ENCODE measurements around the gene NCL.
"Not testable (repeated sequence)": the region's sequence is repeated elsewhere in the genome, so short reads cannot be mapped to it uniquely, and the experiment has no call there.

The NCL gene

DNA sequence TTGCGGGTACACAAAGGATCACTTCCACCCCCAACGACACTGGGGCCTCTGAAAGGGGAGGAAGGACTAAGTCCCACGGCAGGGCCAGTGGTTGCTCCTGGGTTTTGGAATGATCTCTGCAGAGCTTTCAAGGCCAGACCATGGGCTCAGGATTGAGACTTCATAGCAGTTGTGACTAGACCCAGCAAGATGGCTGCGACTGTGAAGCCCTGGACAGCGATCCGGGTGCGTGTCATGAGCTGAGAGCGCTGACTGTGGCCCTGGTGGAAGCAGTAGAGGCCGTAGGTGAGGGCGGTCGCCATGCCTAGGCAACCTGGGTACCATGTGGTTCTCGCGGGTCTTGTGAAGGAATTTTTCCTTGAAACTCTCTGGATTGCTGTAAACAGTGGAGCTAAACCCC is 27.3 kb downstream of the NCL start:
- Histone ChIP-seq H3K36me3 (ENCODE audit: insufficient read depth, low read length) (no peaks in the 10 kb centered on the region), H3K4me1 (ENCODE audit: insufficient read depth, low read length, poor library complexity, severe bottlenecking) (no peaks in the 10 kb centered on the region), H4K20me1 (ENCODE audit: insufficient read depth, low read length, poor library complexity, severe bottlenecking) (no peaks in the 10 kb centered on the region), H3K9me2 (replicated peaks; ENCODE audit: low read depth, low read length) (no peaks in the 10 kb centered on the region), H3K27me3 (ENCODE audit: insufficient read depth, low read length, poor library complexity, severe bottlenecking) (no peaks in the 10 kb centered on the region), H3K4me2 (ENCODE audit: low read depth, low read length, poor library complexity, severe bottlenecking) (no peak overlapping the region), H3K9me3 (ENCODE audit: insufficient read depth, low read depth, low read length) (no peaks in the 10 kb centered on the region), H2AFZ (ENCODE audit: low read length) (no peak overlapping the region), H3K4me3 (ENCODE audit: low read length, poor library complexity, severe bottlenecking) (no peak overlapping the region), H3K9ac (ENCODE audit: low read depth, low read length, poor library complexity, severe bottlenecking) (no peak overlapping the region), H3K79me2 (ENCODE audit: insufficient read depth, low read length) (no peaks in the 10 kb centered on the region), H3F3A (ENCODE audit: low read depth) (no peaks in the 10 kb centered on the region)
- TF ChIP-seq, protein P1, sequence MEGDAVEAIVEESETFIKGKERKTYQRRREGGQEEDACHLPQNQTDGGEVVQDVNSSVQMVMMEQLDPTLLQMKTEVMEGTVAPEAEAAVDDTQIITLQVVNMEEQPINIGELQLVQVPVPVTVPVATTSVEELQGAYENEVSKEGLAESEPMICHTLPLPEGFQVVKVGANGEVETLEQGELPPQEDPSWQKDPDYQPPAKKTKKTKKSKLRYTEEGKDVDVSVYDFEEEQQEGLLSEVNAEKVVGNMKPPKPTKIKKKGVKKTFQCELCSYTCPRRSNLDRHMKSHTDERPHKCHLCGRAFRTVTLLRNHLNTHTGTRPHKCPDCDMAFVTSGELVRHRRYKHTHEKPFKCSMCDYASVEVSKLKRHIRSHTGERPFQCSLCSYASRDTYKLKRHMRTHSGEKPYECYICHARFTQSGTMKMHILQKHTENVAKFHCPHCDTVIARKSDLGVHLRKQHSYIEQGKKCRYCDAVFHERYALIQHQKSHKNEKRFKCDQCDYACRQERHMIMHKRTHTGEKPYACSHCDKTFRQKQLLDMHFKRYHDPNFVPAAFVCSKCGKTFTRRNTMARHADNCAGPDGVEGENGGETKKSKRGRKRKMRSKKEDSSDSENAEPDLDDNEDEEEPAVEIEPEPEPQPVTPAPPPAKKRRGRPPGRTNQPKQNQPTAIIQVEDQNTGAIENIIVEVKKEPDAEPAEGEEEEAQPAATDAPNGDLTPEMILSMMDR (conservative IDR thresholded peaks at IDR 0.05; ENCODE audit: low read length) = no peak
- TF ChIP-seq EZH2phosphoT487 (IDR thresholded peaks at IDR 0.05; ENCODE audit: borderline replicate concordance) = no peak

DNA sequence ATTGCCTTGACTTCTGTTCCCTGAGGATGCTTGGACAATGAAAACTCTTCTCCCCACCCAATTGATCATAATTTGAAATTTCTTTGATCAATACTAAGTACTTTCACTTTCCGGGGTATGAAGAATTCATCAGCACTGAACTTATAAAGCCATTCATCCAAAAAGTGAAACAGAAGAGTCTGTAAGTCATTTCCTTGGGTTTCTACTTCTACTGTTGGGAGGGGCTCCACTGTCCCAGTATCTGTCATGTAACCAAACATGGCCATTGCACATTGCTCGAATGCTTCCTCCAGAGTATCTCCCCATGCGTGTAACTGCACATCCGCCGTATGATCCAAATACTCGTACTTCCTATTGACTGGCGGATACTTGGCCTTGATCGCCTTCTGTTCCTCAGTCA is 30.3 kb downstream of the NCL start:
- Histone ChIP-seq H3K9me3 (ENCODE audit: insufficient read depth, low read depth, low read length) (no peaks in the 10 kb centered on the region), H3K4me2 (ENCODE audit: low read depth, low read length, poor library complexity, severe bottlenecking) (no peak overlapping the region), H4K20me1 (ENCODE audit: insufficient read depth, low read length, poor library complexity, severe bottlenecking) (no peaks in the 10 kb centered on the region), H3F3A (ENCODE audit: low read depth) (no peaks in the 10 kb centered on the region), H3K4me1 (ENCODE audit: insufficient read depth, low read length, poor library complexity, severe bottlenecking) (no peaks in the 10 kb centered on the region), H3K9me2 (replicated peaks; ENCODE audit: low read depth, low read length) (no peaks in the 10 kb centered on the region), H3K79me2 (ENCODE audit: insufficient read depth, low read length) (no peaks in the 10 kb centered on the region), H3K36me3 (ENCODE audit: insufficient read depth, low read length) (no peaks in the 10 kb centered on the region), H3K27me3 (ENCODE audit: insufficient read depth, low read length, poor library complexity, severe bottlenecking) (no peaks in the 10 kb centered on the region), H3K9ac (ENCODE audit: low read depth, low read length, poor library complexity, severe bottlenecking) (no peak overlapping the region), H2AFZ (ENCODE audit: low read length) (no peak overlapping the region), H3K4me3 (ENCODE audit: low read length, poor library complexity, severe bottlenecking) (no peak overlapping the region)
- TF ChIP-seq EZH2phosphoT487 (IDR thresholded peaks at IDR 0.05; ENCODE audit: borderline replicate concordance) = no peak
- TF ChIP-seq, protein P1 (conservative IDR thresholded peaks at IDR 0.05; ENCODE audit: low read length) = no peak

DNA sequence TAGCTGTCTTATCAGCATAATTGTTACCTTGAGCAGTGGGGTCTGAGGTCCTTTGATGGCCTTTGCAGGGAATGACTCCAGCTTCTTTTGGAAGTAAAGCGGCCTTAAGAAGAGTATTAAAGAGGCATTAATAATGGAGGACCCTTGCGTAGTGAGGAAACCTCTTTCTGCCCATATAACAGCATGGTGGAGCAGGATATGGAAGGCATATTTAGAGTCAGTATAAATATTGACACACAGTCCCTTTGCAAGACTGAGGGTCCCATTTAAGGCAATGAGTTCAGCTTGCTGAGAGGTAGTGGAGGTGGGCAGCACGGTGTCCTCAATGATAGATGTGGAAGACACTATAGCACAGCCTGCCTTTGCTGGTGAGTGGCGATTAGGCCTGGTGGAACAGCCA is 32.7 kb downstream of the NCL start:
- Histone ChIP-seq H2AFZ (ENCODE audit: low read length) (no peak overlapping the region), H3K4me1 (ENCODE audit: insufficient read depth, low read length, poor library complexity, severe bottlenecking) (no peaks in the 10 kb centered on the region), H3K36me3 (ENCODE audit: insufficient read depth, low read length) (no peaks in the 10 kb centered on the region), H3K27me3 (ENCODE audit: insufficient read depth, low read length, poor library complexity, severe bottlenecking) (no peaks in the 10 kb centered on the region), H3F3A (ENCODE audit: low read depth) (no peaks in the 10 kb centered on the region), H4K20me1 (ENCODE audit: insufficient read depth, low read length, poor library complexity, severe bottlenecking) (no peaks in the 10 kb centered on the region), H3K79me2 (ENCODE audit: insufficient read depth, low read length) (no peaks in the 10 kb centered on the region), H3K4me2 (ENCODE audit: low read depth, low read length, poor library complexity, severe bottlenecking) (no peak overlapping the region), H3K4me3 (ENCODE audit: low read length, poor library complexity, severe bottlenecking) (no peak overlapping the region), H3K9me3 (ENCODE audit: insufficient read depth, low read depth, low read length) (no peaks in the 10 kb centered on the region), H3K9me2 (replicated peaks; ENCODE audit: low read depth, low read length) (no peaks in the 10 kb centered on the region), H3K9ac (ENCODE audit: low read depth, low read length, poor library complexity, severe bottlenecking) (no peak overlapping the region)
- no peak for TF ChIP-seq EZH2phosphoT487 (IDR thresholded peaks at IDR 0.05; ENCODE audit: borderline replicate concordance)
- TF ChIP-seq, protein P1 (conservative IDR thresholded peaks at IDR 0.05; ENCODE audit: low read length) = no peak

DNA sequence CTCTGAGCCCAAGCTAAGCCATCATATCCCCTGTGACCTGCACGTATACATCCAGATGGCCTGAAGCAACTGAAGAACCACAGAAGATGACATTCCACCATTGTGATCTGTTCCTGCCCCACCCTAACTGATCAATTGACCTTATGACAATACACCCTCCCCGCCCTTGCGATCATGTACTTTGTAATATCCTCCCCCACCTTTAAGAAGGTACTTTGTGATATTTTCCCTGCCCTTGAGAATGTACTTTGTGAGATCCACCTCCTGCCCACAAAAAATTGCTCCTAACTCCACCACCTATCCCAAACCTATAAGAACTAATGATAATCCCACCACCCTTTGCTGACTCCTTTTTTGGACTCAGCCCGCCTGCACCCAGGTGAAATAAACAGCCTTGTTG is 33.8 kb downstream of the NCL start:
- H3K79me2 ChIP-seq (ENCODE audit: insufficient read depth, low read length); H3K9me2 ChIP-seq (replicated peaks; ENCODE audit: low read depth, low read length); H4K20me1 ChIP-seq (ENCODE audit: insufficient read depth, low read length, poor library complexity, severe bottlenecking); H3F3A ChIP-seq (ENCODE audit: low read depth); H2AFZ ChIP-seq (ENCODE audit: low read length); H3K4me1 ChIP-seq (ENCODE audit: insufficient read depth, low read length, poor library complexity, severe bottlenecking); H3K36me3 ChIP-seq (ENCODE audit: insufficient read depth, low read length); H3K4me3 ChIP-seq (ENCODE audit: low read length, poor library complexity, severe bottlenecking); H3K9ac ChIP-seq (ENCODE audit: low read depth, low read length, poor library complexity, severe bottlenecking); H3K27me3 ChIP-seq (ENCODE audit: insufficient read depth, low read length, poor library complexity, severe bottlenecking); H3K9me3 ChIP-seq (ENCODE audit: insufficient read depth, low read depth, low read length); H3K4me2 ChIP-seq (ENCODE audit: low read depth, low read length, poor library complexity, severe bottlenecking): not testable (repeated sequence)

All from Loucy (cell line).